Adrenal gland (tissue), 5 donors: ENCODE data around the gene MADCAM1.

ENCODE experiments used
- POLR2A ChIP-seq, 2 donors: fragments of 450-650 bp; IDR thresholded peaks; one replicate each; pipeline ENCODE4 v1.6.1; 2017; ENCODE audit warnings: antibody characterized with exemption in 2 of 2, mild to moderate bottlenecking in 2 of 2, moderate library complexity in 1 of 2
- TF ChIP-seq, protein P1 (sequence below), 6 experiments: fragments of 450-650 bp in 4 of 6; fragments of 200-600 bp in 2 of 6; sonication (generic) in 1 of 6; IDR thresholded peaks; 1 replicate in 5 of 6; 2 replicates in 1 of 6; pipeline versions ENCODE4 v1.5.1 to v1.8.0; 2016 to 2021; ENCODE audit warnings: antibody characterized with exemption in 6 of 6, mild to moderate bottlenecking in 2 of 6, moderate library complexity in 1 of 6
- donor health status: DM: no; HTN: no; CAD: no.

DNA sequence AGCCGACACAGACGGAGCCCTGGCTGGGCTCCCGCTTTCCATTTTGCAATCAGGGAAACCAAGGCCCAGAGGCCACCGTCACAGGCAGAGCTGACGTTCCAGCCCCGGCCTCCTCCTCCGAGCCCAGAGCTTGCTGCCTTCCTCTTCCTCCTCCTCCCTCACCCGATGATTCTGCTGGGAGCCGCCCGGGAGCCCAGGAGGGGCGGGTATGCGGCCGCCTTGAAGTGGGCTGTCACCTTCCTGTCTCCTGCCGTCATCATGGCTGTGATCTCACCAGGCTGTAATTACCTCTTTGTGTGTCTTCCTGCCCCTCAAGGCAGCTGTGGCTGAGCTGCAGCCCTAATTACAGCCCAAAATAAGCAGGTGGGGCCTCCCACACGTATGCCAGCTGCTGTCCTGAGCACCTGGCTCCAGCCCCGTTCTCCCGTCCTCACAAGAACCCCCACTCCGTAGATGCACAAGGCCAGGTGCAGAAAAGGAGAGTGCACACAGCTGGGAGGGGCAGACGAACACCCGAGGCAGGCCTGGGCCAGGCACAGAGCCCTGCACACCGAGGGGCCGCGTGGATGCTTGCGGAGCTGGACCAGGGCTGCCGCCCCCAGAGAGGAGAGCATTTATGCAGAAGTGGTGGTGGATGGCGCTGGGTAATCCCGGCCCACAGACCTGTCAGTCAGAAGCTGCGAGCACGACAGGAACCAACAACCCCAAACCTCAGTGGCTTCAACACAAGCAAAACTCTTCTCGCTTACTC is 15.0 kb downstream of the MADCAM1 start:
- TF ChIP-seq, protein P1, sequence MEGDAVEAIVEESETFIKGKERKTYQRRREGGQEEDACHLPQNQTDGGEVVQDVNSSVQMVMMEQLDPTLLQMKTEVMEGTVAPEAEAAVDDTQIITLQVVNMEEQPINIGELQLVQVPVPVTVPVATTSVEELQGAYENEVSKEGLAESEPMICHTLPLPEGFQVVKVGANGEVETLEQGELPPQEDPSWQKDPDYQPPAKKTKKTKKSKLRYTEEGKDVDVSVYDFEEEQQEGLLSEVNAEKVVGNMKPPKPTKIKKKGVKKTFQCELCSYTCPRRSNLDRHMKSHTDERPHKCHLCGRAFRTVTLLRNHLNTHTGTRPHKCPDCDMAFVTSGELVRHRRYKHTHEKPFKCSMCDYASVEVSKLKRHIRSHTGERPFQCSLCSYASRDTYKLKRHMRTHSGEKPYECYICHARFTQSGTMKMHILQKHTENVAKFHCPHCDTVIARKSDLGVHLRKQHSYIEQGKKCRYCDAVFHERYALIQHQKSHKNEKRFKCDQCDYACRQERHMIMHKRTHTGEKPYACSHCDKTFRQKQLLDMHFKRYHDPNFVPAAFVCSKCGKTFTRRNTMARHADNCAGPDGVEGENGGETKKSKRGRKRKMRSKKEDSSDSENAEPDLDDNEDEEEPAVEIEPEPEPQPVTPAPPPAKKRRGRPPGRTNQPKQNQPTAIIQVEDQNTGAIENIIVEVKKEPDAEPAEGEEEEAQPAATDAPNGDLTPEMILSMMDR (IDR thresholded peaks at IDR 0.05): no peak
- no peak for TF ChIP-seq POLR2A (IDR thresholded peaks at IDR 0.05)
